Fibroblast of skin of abdomen (primary cell): Measurements from ENCODE around the gene PARP4. TPM values are rescaled to one million over a fixed set of nuclear protein-coding genes. Genes with fewer than 3 reads are reported as not detected.
"Not testable (repeated sequence)": the region's sequence is repeated elsewhere in the genome, so short reads cannot be mapped to it uniquely, and the experiment has no call there.

ENCODE experiments used
- DNase-seq: peaks from one replicate; pipeline ENCODE4 v3.0.0-alpha.2; 2013
- polyA plus RNA-seq, 2 experiments: library from polyadenylated mRNA; unstranded; fragments of 120-200 nt; gene quantifications; one replicate each; pipeline ENCODE4 v1.2.1, GENCODE V29; 2013; ENCODE audit not compliant: insufficient read length in 2 of 2

Gene PARP4
- polyA plus RNA-seq (2013, experiment 1 of 2; ENCODE audit: insufficient read length) = 29.9 TPM
- 28.3 TPM for polyA plus RNA-seq (2013, experiment 2 of 2; ENCODE audit: insufficient read length)

DNA sequence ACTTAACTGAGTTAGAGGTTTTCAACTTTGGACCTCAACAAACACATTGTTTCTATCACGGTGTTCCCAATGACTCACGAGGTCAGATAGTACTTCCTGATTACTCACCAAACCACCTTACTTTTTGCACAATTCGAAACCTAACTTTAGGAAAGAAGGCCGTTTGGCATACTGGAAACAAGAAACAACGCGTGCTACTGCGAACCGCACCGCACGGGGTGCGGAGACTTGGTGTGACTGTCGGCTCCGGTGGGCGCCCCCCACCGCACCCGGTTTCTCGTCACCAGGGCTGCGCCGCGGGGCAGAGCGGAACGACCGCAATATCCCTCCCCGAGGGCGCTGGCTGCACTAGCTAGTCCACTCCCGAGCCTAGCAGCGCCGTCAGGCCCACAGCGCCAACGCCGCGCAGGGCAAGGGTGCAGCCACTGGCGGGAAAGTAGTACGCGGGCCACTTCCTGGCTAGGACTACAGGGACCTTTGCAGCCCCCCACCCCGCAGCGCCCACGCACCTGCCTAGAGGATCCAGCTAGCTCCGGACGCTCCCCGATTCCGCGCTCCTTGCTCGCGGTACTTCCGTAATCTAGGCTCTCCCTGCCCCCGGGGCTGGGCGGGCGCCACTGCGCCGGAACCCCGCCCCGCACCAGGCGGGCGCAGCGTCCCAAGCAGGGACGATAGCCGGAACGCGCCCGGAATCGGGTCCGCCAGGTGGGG is at the start of gene PARP4:
TSS of gene PARP4 (minus strand) at position 582 of the 711 bp plus-strand sequence. CDS start 9,002 bp downstream, outside the sequence.
- peak; percentile 75 for DNase-seq

- DNase-seq = not testable (repeated sequence)
These were observed 48.1 kb upstream of the PARP4 start for GRCh38 chr13:24560579-24561187.

DNA sequence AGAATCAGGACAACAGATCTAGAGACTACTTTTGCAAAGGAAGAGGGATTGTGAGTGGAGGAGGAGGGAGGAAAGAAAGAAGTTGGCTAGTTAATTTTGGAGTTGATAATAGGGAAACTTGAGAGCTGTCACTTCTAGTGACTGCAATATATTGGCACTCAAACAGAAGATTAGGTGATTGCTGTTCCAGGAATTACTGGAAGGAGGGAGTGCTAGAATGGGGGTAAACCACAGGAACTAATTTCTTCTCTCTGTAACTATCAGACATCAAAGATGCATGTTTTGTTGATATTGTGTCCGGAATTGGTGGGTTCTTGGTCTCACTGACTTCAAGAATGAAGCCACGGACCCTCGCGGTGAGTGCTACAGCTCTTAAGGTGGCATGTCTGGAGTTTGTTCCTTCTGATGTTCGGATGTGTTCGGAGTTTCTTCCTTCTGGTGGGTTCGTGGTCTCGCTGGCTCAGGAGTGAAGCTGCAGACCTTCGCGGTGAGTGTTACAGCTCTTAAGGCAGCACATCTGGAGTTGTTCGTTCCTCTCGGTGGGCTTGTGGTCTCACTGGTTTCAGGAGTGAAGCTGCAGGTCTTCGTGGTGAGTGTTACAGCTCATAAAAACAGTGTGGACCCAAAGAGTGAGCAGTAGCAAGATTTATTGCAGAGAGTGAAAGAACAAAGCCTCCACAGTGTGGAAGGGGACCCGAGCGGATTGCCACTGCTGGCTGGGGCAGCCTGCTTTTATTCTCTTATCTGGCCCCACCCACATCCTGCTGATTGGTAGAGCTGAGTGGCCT is 47.0 kb upstream of the PARP4 start:
- not testable (repeated sequence) for DNase-seq

- peak; percentile 18 for DNase-seq
These were observed 44.5 kb upstream of the PARP4 start for GRCh38 chr13:24557081-24557480.

GRCh38 chr13:24553892-24554291 is 41.3 kb upstream of the PARP4 start:
- DNase-seq = not testable (repeated sequence)

GRCh38 chr13:24541476-24542352 is 29.1 kb upstream of the PARP4 start:
- not testable (repeated sequence) for DNase-seq

- no peak for DNase-seq
These were observed 28.5 kb upstream of the PARP4 start for GRCh38 chr13:24541127-24541475.

- no peak for DNase-seq
These were observed 27.9 kb upstream of the PARP4 start for GRCh38 chr13:24540236-24541126.

DNA sequence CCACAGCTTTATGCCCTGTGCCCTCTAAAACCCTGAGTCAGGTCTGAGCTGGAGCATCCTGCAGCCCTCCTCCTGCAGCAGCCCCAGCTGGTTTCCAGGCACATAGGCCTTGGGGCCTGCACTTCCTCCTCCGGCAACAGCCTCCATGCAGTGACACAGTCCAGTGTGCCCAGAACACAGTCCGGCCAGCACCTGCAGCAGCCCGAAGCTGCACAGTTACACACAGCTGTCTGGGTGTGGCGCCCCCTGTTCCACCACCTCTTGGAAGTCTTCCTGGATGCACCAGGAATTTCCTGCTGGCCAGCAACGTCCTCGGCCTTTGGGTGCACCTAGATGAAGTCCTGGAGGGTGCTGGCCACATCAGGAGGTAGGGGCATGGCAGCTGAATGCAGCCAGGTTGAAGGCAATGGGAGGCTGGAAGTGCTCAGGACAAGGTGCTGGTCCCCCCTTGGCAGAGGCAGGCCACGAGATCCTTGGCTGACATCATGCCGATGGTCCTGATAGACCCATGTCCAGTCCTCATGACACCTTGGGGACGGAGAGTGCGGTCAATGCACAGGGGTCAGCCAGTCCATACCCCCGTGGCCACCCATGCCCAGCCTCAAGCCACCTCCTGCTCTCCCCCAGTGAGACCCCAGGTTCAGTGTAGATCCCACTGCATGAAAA is 27.1 kb upstream of the PARP4 start:
- DNase-seq = no peak

GRCh38 chr13:24529478-24529877 is 16.9 kb upstream of the PARP4 start:
- no peak for DNase-seq

DNA sequence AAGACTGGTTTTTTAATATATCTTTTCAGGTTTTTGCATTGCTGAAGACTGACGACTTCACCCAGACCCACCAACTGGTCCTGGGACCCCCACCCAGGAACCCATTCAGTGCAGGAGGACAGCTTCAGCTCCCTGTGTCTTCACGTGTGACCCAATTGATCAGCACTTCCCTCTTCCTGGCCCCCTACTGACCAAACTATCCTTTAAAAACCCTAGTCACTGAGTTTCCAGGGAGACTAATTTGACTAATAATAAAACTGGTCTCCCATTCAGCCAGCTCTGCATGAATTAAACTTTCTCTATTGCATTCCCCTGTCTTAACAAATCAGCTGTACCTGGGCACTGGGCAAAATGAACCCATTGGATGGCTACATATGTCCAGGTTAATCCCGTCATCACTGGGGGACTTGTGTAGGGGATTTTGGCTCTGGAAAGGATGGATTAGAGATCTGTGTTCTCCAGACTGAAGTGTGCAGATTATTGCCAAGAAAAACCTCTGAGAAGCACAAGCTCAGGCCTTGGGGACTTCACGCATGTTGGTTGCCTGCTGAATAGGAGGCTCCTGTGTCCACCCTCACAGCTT is 16.3 kb upstream of the PARP4 start:
- DNase-seq = no peak

- DNase-seq = no peak
These were observed 14.7 kb upstream of the PARP4 start for GRCh38 chr13:24527266-24527775.

DNA sequence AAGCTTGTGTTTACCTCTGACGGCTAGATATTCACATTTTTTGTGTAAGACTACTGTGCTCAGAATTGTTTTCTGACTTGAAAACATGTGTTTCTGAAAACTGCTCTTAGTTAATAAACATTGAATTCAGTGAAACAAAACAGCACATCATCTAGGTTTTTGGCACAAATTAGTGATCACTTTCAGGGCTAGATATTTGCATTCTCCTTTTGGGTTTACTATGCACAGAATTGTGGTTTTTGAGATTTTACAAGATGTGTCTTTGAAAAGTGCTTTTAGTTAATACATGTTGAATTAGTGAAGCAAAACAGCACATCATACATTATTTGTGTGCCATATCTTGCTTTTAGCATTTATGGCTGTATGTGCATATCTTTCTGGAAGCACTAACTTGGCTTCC is 8.2 kb upstream of the PARP4 start:
- DNase-seq = no peak

DNA sequence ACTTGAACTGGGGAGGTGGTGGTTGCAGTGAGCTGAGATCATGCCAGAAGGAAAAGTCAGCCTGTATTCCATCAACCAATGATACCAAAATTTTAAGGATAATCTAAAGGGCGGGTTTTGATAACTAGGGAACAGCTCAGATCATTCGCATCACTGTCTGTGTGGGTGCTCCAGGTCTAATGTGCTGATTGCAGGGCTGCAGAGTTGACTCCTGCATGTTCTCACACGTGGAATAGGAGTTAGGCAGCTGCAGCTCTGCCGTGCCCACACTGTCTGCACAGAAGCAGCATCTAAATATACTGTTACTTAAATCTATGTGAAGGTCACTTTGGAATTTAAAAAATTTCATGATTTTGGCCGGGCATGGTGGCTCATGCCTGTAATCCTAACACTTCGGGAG is 4.3 kb upstream of the PARP4 start:
- no peak for DNase-seq

DNA sequence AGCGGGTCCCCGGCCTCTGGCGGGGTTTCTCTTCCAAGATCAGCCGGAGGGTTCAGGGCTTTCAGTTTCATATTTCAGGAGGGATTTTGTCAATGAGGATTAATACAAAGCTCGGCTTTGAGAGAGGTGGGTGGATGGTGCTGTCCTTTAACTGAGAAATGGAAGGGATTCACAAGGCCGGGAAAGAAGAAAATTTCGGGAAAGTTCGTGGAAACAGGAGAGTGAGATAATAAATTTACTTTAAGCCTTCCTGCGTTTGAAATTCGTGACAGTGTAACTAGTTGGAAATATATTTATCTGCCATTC is 283 bp upstream of the PARP4 start:
- DNase-seq = no peak

DNA sequence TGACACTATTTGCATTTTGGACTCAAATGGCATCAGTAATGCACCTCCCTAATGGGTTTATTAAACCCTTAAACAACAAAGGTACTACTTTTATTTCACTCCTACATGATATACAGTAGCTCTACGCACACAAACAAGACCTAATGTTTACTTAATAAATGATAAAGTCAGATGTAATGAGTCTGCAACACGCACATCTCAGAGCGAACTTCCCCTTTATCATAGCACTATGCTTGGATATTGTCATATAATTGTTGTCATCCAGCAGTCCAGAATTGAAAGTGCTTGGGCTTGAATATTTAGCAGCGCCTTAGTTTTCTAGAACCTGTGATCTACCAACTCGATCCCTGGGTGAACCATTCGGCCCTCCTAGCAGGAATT is 772 bp downstream of the PARP4 start:
- no peak for DNase-seq

GRCh38 chr13:24511019-24511815 is 1.4 kb downstream of the PARP4 start:
- peak; percentile 83 for DNase-seq

DNA sequence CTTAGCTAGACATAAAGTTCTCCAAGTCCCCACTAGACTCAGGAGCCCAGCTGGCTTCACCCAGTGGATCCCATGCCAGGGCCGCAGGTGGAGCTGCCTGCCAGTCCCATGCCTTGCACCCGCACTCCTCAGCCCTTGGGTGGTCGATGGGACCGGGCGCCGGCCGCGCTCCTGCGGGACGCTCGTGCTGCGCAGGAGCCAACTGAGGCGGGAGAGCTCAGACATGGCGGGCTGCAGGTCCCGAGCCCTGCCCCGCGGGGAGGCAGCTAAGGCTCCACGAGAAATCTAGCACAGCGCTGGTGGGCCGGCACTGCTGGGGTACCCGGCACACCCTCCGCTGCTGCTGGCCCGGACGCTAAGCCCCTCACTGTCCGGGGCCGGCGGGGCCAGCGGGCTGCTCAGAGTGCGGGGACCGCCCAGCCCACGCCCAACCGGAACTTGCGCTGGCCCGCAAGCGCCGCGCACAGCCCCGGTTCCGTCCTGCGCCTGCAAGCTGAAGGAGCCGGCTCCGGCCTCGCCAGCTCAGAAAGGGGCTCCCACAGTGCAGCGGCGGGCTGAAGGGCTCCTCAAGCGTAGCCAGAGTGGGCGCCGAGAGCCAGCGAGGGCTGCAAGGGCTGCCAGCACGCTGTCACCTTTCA is 5.8 kb downstream of the PARP4 start:
- DNase-seq = no peak

GRCh38 chr13:24506283-24506682 is 6.3 kb downstream of the PARP4 start:
- DNase-seq = not testable (repeated sequence)
